Measurements from ENCODE around the gene RPL22. TPM values are rescaled to one million over a fixed set of nuclear protein-coding genes. Genes with fewer than 3 reads are reported as not detected.
A peak's percentile ranks its signal among the peaks of the same experiment; 100 is the strongest.

Gene RPL22
- total and polyA plus RNA-seq, 2 of the 13 experiments (the other 11 are each of a cell fraction or from before 2014, with no cell fraction given) = 214 to 545 TPM

- TF ChIP-seq, protein P1, sequence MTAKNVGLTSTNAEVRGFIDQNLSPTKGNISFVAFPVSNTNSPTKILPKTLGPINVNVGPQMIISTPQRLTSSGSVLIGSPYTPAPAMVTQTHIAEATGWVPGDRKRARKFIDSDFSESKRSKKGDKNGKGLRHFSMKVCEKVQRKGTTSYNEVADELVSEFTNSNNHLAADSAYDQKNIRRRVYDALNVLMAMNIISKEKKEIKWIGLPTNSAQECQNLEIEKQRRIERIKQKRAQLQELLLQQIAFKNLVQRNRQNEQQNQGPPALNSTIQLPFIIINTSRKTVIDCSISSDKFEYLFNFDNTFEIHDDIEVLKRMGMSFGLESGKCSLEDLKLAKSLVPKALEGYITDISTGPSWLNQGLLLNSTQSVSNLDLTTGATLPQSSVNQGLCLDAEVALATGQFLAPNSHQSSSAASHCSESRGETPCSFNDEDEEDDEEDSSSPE (CRISPR knock-in tag; IDR thresholded peaks at IDR 0.05) = peak; percentile 61; the same call in 1 of the 2 replicates
- TF ChIP-seq SALL1 (CRISPR knock-in tag; IDR thresholded peaks at IDR 0.05) (peak; percentile 93), CEBPZ (IDR thresholded peaks at IDR 0.05; ENCODE audit: low read length) (no peak), ZBTB33 (CRISPR knock-in tag; IDR thresholded peaks at IDR 0.05) (peak; percentile 50; the same call in 1 of the 2 replicates), HOXA9 (CRISPR knock-in tag; IDR thresholded peaks at IDR 0.05; ENCODE audit: borderline replicate concordance) (peak; percentile 90), PAX8 (CRISPR knock-in tag; IDR thresholded peaks at IDR 0.05; ENCODE audit: borderline replicate concordance) (peak; percentile 84; the same call in 1 of the 2 replicates), MATR3 (CRISPR knock-in tag; IDR thresholded peaks at IDR 0.05) (no peak), REXO4 (CRISPR knock-in tag; IDR thresholded peaks at IDR 0.05; ENCODE audit: borderline replicate concordance) (no peak), TBP (CRISPR knock-in tag; IDR thresholded peaks at IDR 0.05) (0 out of 2 replicates have a peak, but pooled peaks have one; percentile 86), GATA4 (IDR thresholded peaks at IDR 0.05; ENCODE audit: borderline replicate concordance, low read depth) (no peak; the same call in 1 of the 2 replicates)
- TF ChIP-seq, protein P2, sequence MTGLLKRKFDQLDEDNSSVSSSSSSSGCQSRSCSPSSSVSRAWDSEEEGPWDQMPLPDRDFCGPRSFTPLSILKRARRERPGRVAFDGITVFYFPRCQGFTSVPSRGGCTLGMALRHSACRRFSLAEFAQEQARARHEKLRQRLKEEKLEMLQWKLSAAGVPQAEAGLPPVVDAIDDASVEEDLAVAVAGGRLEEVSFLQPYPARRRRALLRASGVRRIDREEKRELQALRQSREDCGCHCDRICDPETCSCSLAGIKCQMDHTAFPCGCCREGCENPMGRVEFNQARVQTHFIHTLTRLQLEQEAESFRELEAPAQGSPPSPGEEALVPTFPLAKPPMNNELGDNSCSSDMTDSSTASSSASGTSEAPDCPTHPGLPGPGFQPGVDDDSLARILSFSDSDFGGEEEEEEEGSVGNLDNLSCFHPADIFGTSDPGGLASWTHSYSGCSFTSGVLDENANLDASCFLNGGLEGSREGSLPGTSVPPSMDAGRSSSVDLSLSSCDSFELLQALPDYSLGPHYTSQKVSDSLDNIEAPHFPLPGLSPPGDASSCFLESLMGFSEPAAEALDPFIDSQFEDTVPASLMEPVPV (CRISPR knock-in tag; IDR thresholded peaks at IDR 0.05) = peak; percentile 73
- TF ChIP-seq, protein P3, sequence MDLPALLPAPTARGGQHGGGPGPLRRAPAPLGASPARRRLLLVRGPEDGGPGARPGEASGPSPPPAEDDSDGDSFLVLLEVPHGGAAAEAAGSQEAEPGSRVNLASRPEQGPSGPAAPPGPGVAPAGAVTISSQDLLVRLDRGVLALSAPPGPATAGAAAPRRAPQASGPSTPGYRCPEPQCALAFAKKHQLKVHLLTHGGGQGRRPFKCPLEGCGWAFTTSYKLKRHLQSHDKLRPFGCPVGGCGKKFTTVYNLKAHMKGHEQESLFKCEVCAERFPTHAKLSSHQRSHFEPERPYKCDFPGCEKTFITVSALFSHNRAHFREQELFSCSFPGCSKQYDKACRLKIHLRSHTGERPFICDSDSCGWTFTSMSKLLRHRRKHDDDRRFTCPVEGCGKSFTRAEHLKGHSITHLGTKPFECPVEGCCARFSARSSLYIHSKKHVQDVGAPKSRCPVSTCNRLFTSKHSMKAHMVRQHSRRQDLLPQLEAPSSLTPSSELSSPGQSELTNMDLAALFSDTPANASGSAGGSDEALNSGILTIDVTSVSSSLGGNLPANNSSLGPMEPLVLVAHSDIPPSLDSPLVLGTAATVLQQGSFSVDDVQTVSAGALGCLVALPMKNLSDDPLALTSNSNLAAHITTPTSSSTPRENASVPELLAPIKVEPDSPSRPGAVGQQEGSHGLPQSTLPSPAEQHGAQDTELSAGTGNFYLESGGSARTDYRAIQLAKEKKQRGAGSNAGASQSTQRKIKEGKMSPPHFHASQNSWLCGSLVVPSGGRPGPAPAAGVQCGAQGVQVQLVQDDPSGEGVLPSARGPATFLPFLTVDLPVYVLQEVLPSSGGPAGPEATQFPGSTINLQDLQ (CRISPR knock-in tag; IDR thresholded peaks at IDR 0.05) = 0 out of 2 replicates have a peak, but pooled peaks have one; percentile 40
- TF ChIP-seq, protein P4, sequence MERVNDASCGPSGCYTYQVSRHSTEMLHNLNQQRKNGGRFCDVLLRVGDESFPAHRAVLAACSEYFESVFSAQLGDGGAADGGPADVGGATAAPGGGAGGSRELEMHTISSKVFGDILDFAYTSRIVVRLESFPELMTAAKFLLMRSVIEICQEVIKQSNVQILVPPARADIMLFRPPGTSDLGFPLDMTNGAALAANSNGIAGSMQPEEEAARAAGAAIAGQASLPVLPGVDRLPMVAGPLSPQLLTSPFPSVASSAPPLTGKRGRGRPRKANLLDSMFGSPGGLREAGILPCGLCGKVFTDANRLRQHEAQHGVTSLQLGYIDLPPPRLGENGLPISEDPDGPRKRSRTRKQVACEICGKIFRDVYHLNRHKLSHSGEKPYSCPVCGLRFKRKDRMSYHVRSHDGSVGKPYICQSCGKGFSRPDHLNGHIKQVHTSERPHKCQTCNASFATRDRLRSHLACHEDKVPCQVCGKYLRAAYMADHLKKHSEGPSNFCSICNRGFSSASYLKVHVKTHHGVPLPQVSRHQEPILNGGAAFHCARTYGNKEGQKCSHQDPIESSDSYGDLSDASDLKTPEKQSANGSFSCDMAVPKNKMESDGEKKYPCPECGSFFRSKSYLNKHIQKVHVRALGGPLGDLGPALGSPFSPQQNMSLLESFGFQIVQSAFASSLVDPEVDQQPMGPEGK (CRISPR knock-in tag; IDR thresholded peaks at IDR 0.05) = peak; percentile 51
Observed at GRCh38 chr1:6199298-6200187, at the start of gene RPL22 (continued).
